ENCODE results near the gene GLYAT.

DNA sequence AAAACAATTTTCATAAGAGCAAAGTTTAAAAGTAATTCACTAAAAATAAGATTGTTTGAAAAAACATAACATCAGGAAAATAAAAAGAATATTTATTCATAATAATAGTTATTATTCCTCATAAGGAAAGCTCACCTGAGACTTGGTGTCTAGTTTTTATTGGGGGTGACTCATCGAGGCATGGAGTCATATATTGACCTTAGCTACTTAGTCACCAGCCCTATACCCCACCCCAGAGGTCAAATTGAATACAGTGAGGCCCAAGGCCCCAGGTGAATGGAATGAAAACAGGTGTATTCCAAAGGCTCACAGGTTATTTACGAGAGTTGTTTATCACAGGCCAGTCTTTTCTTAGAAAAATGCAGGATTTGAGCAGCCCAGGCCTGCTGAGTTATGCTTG, 72.3 kb downstream of the GLYAT start:
- TF ChIP-seq CTCF (IDR thresholded peaks at IDR 0.05 in 8 of 11, conservative IDR thresholded peaks at IDR 0.05 in 3 of 11) (no peak), POLR2A (IDR thresholded peaks at IDR 0.05) (no peak), POLR2AphosphoS5 (IDR thresholded peaks at IDR 0.05) (no peak)
